ENCODE measurements around the gene CCDC146.
A peak's percentile ranks its signal among the peaks of the same experiment; 100 is the strongest.

CCDC146 gene

GRCh38 chr7:77327067-77327931 lies 204.9 kb downstream of the CCDC146 start:
- H3K4me1 ChIP-seq (ENCODE audit: control extremely low read depth in 1 of 4, control insufficient read depth in 4 of 4, insufficient read depth in 4 of 4, low read length in 3 of 4) = peaks cover 37 to 71% (median 57%) of the 10 kb centered on the region in 4 experiments
- H3K27me3 ChIP-seq (replicated peaks in 2 of 5; ENCODE audit: control insufficient read depth in 4 of 5, insufficient read depth in 5 of 5, low read length in 4 of 5) = no peaks in the 10 kb centered on the region
- no peaks in the 10 kb centered on the region for H3K9me3 ChIP-seq (ENCODE audit: control extremely low read depth in 1 of 5, control insufficient read depth in 4 of 5, insufficient read depth in 2 of 5, low read depth in 1 of 5, low read length in 4 of 5)
- H3K4me3 ChIP-seq (ENCODE audit: control insufficient read depth in 1 of 7, extremely low read depth in 1 of 7, insufficient read depth in 4 of 7, low read depth in 2 of 7, low read length in 6 of 7) = peak overlapping the region in 2 of 7 experiments; percentile 12 to 53
- POLR2A ChIA-PET = interaction anchor here (0.7 to 1.0 kb wide), 2 partner anchors 10 to 363 kb away, joined by 3 read pairs; no protein-coding TSS in a partner anchor
- 22% methylated on average over 9 of the region's 12 CpGs for WGBS (ENCODE audit: insufficient coverage)
- CTCF ChIA-PET = interaction anchor here (0.6 to 2.5 kb wide), 5 partner anchors 8 to 116 kb away, joined by 3 to 10 read pairs (median 4); no protein-coding TSS in a partner anchor
- peak; percentile 42 to 83 (median 75) for DNase-seq
- H3K36me3 ChIP-seq (ENCODE audit: control insufficient read depth in 4 of 4, insufficient read depth in 4 of 4, low read length in 3 of 4) = peaks cover 0 to under 1% (median 0%) of the 10 kb centered on the region in 4 experiments
- no peak overlapping the region for H3K27ac ChIP-seq (ENCODE audit: insufficient read depth in 1 of 2, low read depth in 1 of 2, low read length in 2 of 2, poor library complexity in 1 of 2, severe bottlenecking in 2 of 2)

- H3K4me3 ChIP-seq (ENCODE audit: control insufficient read depth in 1 of 7, extremely low read depth in 1 of 7, insufficient read depth in 4 of 7, low read depth in 2 of 7, low read length in 6 of 7) = peak overlapping the region in 3 of 7 experiments; percentile 11 to 53 (median 35)
- ChIA-PET POLR2A (no interaction called here), CTCF (interaction anchor here (0.6 to 2.5 kb wide), 4 partner anchors 7 to 116 kb away, joined by 3 to 10 read pairs (median 5); no protein-coding TSS in a partner anchor)
These were observed 205.7 kb downstream of the CCDC146 start for GRCh38 chr7:77327932-77328628.

GRCh38 chr7:77328669-77329068 lies 206.3 kb downstream of the CCDC146 start:
- WGBS (ENCODE audit: insufficient coverage) = no CpG with 5 or more reads among the region's 1 CpG
- Histone ChIP-seq H3K9me3 (ENCODE audit: control extremely low read depth in 1 of 5, control insufficient read depth in 4 of 5, insufficient read depth in 2 of 5, low read depth in 1 of 5, low read length in 4 of 5) (no peaks in the 10 kb centered on the region), H3K4me1 (ENCODE audit: control extremely low read depth in 1 of 4, control insufficient read depth in 4 of 4, insufficient read depth in 4 of 4, low read length in 3 of 4) (peaks cover 37 to 73% (median 57%) of the 10 kb centered on the region in 4 experiments), H3K27me3 (replicated peaks in 2 of 5; ENCODE audit: control insufficient read depth in 4 of 5, insufficient read depth in 5 of 5, low read length in 4 of 5) (no peaks in the 10 kb centered on the region), H3K4me3 (ENCODE audit: control insufficient read depth in 1 of 7, extremely low read depth in 1 of 7, insufficient read depth in 4 of 7, low read depth in 2 of 7, low read length in 6 of 7) (peak overlapping the region in 2 of 7 experiments; percentile 11 to 53), H3K36me3 (ENCODE audit: control insufficient read depth in 4 of 4, insufficient read depth in 4 of 4, low read length in 3 of 4) (no peaks in the 10 kb centered on the region), H3K27ac (ENCODE audit: insufficient read depth in 1 of 2, low read depth in 1 of 2, low read length in 2 of 2, poor library complexity in 1 of 2, severe bottlenecking in 2 of 2) (peak overlapping the region in 1 of 2 experiments; percentile 10)
- CTCF ChIA-PET = interaction anchor here (2.5 kb wide), 1 partner anchor 81 kb away, joined by 10 read pairs; no protein-coding TSS in a partner anchor
- peak in 1 of 3 donors; percentile 40 for DNase-seq
- POLR2A ChIA-PET = no interaction called here

More at GRCh38 chr7:77327932-77328628, 205.7 kb downstream of the CCDC146 start:
- Histone ChIP-seq H3K27ac (ENCODE audit: insufficient read depth in 1 of 2, low read depth in 1 of 2, low read length in 2 of 2, poor library complexity in 1 of 2, severe bottlenecking in 2 of 2) (peak overlapping the region in 1 of 2 experiments; percentile 10), H3K9me3 (ENCODE audit: control extremely low read depth in 1 of 5, control insufficient read depth in 4 of 5, insufficient read depth in 2 of 5, low read depth in 1 of 5, low read length in 4 of 5) (no peaks in the 10 kb centered on the region), H3K36me3 (ENCODE audit: control insufficient read depth in 4 of 4, insufficient read depth in 4 of 4, low read length in 3 of 4) (no peaks in the 10 kb centered on the region), H3K4me1 (ENCODE audit: control extremely low read depth in 1 of 4, control insufficient read depth in 4 of 4, insufficient read depth in 4 of 4, low read length in 3 of 4) (peaks cover 37 to 73% (median 57%) of the 10 kb centered on the region in 4 experiments), H3K27me3 (replicated peaks in 2 of 5; ENCODE audit: control insufficient read depth in 4 of 5, insufficient read depth in 5 of 5, low read length in 4 of 5) (no peaks in the 10 kb centered on the region)
- DNase-seq = peak; percentile 39 to 77 (median 61)
- 2% methylated on average over 6 of the region's 6 CpGs for WGBS (ENCODE audit: insufficient coverage)

GRCh38 chr7:77329466-77330168 lies 207.2 kb downstream of the CCDC146 start:
- peaks cover 37 to 66% (median 57%) of the 10 kb centered on the region in 4 experiments for H3K4me1 ChIP-seq (ENCODE audit: control extremely low read depth in 1 of 4, control insufficient read depth in 4 of 4, insufficient read depth in 4 of 4, low read length in 3 of 4)
- POLR2A ChIA-PET = no interaction called here
- no peak overlapping the region for H3K4me3 ChIP-seq (ENCODE audit: control insufficient read depth in 1 of 7, extremely low read depth in 1 of 7, insufficient read depth in 4 of 7, low read depth in 2 of 7, low read length in 6 of 7)
- no peaks in the 10 kb centered on the region for H3K36me3 ChIP-seq (ENCODE audit: control insufficient read depth in 4 of 4, insufficient read depth in 4 of 4, low read length in 3 of 4)
- no peak for DNase-seq
- CTCF ChIA-PET = interaction anchor here (7.1 kb wide), 1 partner anchor 81 kb away, joined by 50 read pairs; no protein-coding TSS in a partner anchor
- 100% methylated on average over 3 of the region's 4 CpGs for WGBS (ENCODE audit: insufficient coverage)
- no peaks in the 10 kb centered on the region for H3K9me3 ChIP-seq (ENCODE audit: control extremely low read depth in 1 of 5, control insufficient read depth in 4 of 5, insufficient read depth in 2 of 5, low read depth in 1 of 5, low read length in 4 of 5)
- no peaks in the 10 kb centered on the region for H3K27me3 ChIP-seq (replicated peaks in 2 of 5; ENCODE audit: control insufficient read depth in 4 of 5, insufficient read depth in 5 of 5, low read length in 4 of 5)
- peak overlapping the region; percentile 17 to 72 for H3K27ac ChIP-seq (ENCODE audit: insufficient read depth in 1 of 2, low read depth in 1 of 2, low read length in 2 of 2, poor library complexity in 1 of 2, severe bottlenecking in 2 of 2)

GRCh38 chr7:77330169-77330882 lies 207.9 kb downstream of the CCDC146 start:
- no peaks in the 10 kb centered on the region for H3K27me3 ChIP-seq (replicated peaks in 2 of 5; ENCODE audit: control insufficient read depth in 4 of 5, insufficient read depth in 5 of 5, low read length in 4 of 5)
- WGBS (ENCODE audit: insufficient coverage) = 50% methylated on average over 2 of the region's 6 CpGs
- H3K27ac ChIP-seq (ENCODE audit: insufficient read depth in 1 of 2, low read depth in 1 of 2, low read length in 2 of 2, poor library complexity in 1 of 2, severe bottlenecking in 2 of 2) = peak overlapping the region; percentile 17 to 72
- H3K4me1 ChIP-seq (ENCODE audit: control extremely low read depth in 1 of 4, control insufficient read depth in 4 of 4, insufficient read depth in 4 of 4, low read length in 3 of 4) = peaks cover 37 to 68% (median 57%) of the 10 kb centered on the region in 4 experiments
- peak overlapping the region in 4 of 7 experiments; percentile 5 to 40 (median 24) for H3K4me3 ChIP-seq (ENCODE audit: control insufficient read depth in 1 of 7, extremely low read depth in 1 of 7, insufficient read depth in 4 of 7, low read depth in 2 of 7, low read length in 6 of 7)
- H3K36me3 ChIP-seq (ENCODE audit: control insufficient read depth in 4 of 4, insufficient read depth in 4 of 4, low read length in 3 of 4) = no peaks in the 10 kb centered on the region
- DNase-seq = peak; percentile 86 to 95 (median 92)
- H3K9me3 ChIP-seq (ENCODE audit: control extremely low read depth in 1 of 5, control insufficient read depth in 4 of 5, insufficient read depth in 2 of 5, low read depth in 1 of 5, low read length in 4 of 5) = no peaks in the 10 kb centered on the region
- POLR2A ChIA-PET = no interaction called here
- CTCF ChIA-PET = interaction anchor here (7.1 kb wide), 1 partner anchor 82 kb away, joined by 50 read pairs; no protein-coding TSS in a partner anchor
